NCI-H82 treated with DMSO at 0.1 percent for 48 hours (cell line): Measurements from ENCODE around the gene MIS18A.
"Not testable (repeated sequence)": the region's sequence is repeated elsewhere in the genome, so short reads cannot be mapped to it uniquely, and the experiment has no call there.

Experiments used
- DNase-seq: peaks from one replicate; lab custom pipeline; 2025; ENCODE audit not compliant: unreplicated experiment; lab: John Stamatoyannopoulos, UW

The MIS18A gene

GRCh38 chr21:32306021-32306780, 27.4 kb upstream of the MIS18A start:
- no peak for DNase-seq

GRCh38 chr21:32304998-32305397, 26.1 kb upstream of the MIS18A start:
- DNase-seq: no peak

GRCh38 chr21:32303385-32303784, 24.5 kb upstream of the MIS18A start:
- no peak for DNase-seq

- no peak for DNase-seq
These were observed 23.7 kb upstream of the MIS18A start for GRCh38 chr21:32302560-32302959.

GRCh38 chr21:32301596-32301995, 22.7 kb upstream of the MIS18A start:
- DNase-seq: no peak

- no peak for DNase-seq
These were observed 21.4 kb upstream of the MIS18A start for GRCh38 chr21:32300117-32300681.

GRCh38 chr21:32299695-32300094, 20.8 kb upstream of the MIS18A start:
- DNase-seq: no peak

GRCh38 chr21:32298658-32299081, 19.8 kb upstream of the MIS18A start, which contains the start of gene MRAP:
MRAP (plus strand) TSS chr21:32298855; CDS start chr21:32298972, 117 bp downstream.
- no peak for DNase-seq

GRCh38 chr21:32298148-32298559, 19.3 kb upstream of the MIS18A start:
- DNase-seq: no peak

GRCh38 chr21:32297449-32297848, 18.6 kb upstream of the MIS18A start:
- no peak for DNase-seq

GRCh38 chr21:32285476-32285875, 6.6 kb upstream of the MIS18A start:
- DNase-seq: no peak

GRCh38 chr21:32282992-32283391, 4.1 kb upstream of the MIS18A start:
- DNase-seq: no peak

GRCh38 chr21:32281531-32281930, 2.7 kb upstream of the MIS18A start:
- DNase-seq: no peak

GRCh38 chr21:32279377-32279680, 480 bp upstream of the MIS18A start:
- no peak for DNase-seq

GRCh38 chr21:32278103-32278502, 746 bp downstream of the MIS18A start:
- DNase-seq: no peak

- no peak for DNase-seq
These were observed 2.2 kb downstream of the MIS18A start for GRCh38 chr21:32276671-32277070.

- DNase-seq: no peak
These were observed 8.1 kb downstream of the MIS18A start for GRCh38 chr21:32270748-32271147.

GRCh38 chr21:32265321-32265720, 13.5 kb downstream of the MIS18A start:
- not testable (repeated sequence) for DNase-seq

- no peak for DNase-seq
These were observed 16.9 kb downstream of the MIS18A start for GRCh38 chr21:32261929-32262328.

- DNase-seq: no peak
These were observed 18.7 kb downstream of the MIS18A start for GRCh38 chr21:32260130-32260529.

- DNase-seq: not testable (repeated sequence)
These were observed 20.1 kb downstream of the MIS18A start for GRCh38 chr21:32258786-32259048.

- peak; percentile 55 for DNase-seq
These were observed 20.7 kb downstream of the MIS18A start for GRCh38 chr21:32257962-32258785.
